G401 (cell line): ENCODE data around the gene INPP1. TPM values are rescaled to one million over a fixed set of nuclear protein-coding genes. Genes with fewer than 3 reads are reported as not detected.
"Not testable (repeated sequence)": the region's sequence is repeated elsewhere in the genome, so short reads cannot be mapped to it uniquely, and the experiment has no call there.

Experiments used
- DNase-seq: peaks from one replicate; pipeline ENCODE4 v3.0.0-alpha.2; 2015; ENCODE audit warnings: low spot score
- in situ Hi-C: cut with HindIII; loops from 2 replicates; pipeline ENCODE4 v1.10.0; 2016; ENCODE audit warnings: low sequenced_read_pairs, mixed read lengths
- total RNA-seq: library from RNA; depleted of rRNA; stranded (reverse); fragments of >200 nt; shearing (Covaris generic); gene quantifications from 2 replicates; pipeline ENCODE4 v1.2.3, GENCODE V29; 2014; rRNA removed

INPP1 gene, protein sequence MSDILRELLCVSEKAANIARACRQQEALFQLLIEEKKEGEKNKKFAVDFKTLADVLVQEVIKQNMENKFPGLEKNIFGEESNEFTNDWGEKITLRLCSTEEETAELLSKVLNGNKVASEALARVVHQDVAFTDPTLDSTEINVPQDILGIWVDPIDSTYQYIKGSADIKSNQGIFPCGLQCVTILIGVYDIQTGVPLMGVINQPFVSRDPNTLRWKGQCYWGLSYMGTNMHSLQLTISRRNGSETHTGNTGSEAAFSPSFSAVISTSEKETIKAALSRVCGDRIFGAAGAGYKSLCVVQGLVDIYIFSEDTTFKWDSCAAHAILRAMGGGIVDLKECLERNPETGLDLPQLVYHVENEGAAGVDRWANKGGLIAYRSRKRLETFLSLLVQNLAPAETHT
- total RNA-seq, result 7.8 and 14.3 TPM in 2 replicates

DNA sequence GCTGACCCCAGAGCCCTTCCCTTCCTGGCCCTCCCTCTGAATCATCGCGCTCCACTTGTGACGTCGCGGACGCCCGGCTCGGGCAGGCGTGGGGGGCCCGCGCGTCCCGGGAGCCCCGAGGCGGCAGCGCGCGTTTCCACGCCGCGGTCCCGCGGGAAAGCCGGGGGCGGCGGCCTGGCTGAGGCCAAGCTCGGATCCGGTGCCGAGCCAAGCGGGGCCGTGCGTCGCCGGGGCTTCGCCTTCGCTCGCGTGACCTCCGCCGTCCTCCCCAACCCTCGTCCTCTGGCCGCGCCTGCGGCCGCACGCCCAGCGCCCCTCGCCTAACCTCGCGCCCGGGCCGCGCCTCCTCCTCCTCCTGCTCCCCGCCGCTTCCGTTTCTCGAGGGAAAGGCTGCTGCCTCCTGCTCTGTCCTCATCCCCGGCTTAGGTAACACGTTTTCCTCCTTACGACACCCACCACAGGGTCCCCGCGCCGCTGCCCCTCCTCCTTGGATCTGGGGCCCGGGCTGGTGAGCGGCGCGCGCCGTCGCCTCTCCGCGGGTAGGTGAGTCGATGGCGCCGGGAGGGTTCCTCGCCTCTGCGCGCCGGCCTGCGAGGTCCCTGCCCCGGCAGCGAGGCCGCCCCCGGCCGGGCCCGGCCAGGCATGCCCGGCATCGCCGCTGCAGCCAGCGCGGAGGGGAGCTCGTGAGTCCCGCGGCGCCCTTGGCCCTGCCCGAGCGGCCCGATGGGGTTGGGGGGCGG lies at the start of gene INPP1:
Gene INPP1, plus strand, starts transcription at position 54 of the 740 bp plus-strand sequence. CDS start 16,514 bp downstream, outside the sequence.
- peak; percentile 52 for DNase-seq
- in situ Hi-C loops, result no loop called here

DNA sequence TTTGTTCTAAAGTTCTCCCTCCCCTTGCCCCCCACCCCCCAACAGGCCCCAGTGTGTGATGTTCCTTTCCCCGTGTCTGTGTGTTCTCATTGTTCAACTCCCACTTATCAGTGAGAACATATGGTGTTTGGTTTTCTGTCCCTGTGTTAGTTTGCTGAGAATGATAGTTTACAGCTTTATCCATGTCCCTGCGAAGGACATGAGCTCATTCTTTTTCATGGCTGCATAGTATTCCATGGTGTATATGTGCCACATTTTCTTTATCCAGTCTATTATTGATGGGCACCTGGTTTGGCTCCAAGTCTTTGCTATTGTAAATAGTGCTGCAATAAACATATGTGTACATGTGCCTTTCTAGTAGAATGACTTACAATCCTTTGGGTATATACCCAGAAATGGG lies 45.5 kb upstream of the INPP1 start:
- DNase-seq, in situ Hi-C loops: not testable (repeated sequence)

DNA sequence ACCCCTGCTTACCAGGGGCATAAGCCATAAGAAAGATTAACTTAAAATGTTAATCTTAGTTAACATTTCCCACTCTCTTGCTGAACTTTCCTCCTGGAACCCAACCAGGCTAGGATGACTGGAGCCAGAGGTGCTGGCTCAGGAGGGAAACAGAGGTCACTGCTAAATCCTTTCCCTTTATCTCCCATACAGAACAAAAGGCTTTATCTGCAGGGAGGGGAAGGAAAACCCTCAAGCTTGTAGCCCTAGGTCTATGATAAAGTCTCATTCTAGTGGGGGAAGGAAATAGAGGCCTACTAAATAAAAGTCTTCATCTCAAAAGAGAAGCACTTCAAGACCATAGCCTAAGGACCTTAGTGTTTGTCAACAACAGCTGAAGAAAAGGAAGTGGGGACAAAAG lies 42.4 kb upstream of the INPP1 start:
- no peak for DNase-seq
- in situ Hi-C loops, result no loop called here

DNA sequence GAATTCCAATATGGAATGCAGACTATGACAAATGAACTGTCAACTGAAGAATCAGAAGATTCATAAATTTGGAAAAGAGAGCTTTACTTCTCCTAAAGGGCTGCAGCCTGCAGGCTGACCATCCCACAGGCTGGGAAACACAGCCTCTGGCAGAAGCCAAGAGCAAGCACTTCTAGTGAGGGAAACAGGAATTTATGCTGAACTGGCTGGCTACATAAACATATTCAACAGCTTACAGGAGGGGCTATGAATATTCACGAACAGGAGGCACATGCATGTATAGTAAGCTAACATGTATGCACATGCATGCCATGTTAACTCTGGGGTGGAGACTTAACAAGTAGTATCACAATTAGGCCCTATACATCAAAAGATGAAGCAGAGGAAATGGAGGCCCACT lies 41.3 kb upstream of the INPP1 start:
- DNase-seq, result no peak
- in situ Hi-C loops, result no loop called here

DNA sequence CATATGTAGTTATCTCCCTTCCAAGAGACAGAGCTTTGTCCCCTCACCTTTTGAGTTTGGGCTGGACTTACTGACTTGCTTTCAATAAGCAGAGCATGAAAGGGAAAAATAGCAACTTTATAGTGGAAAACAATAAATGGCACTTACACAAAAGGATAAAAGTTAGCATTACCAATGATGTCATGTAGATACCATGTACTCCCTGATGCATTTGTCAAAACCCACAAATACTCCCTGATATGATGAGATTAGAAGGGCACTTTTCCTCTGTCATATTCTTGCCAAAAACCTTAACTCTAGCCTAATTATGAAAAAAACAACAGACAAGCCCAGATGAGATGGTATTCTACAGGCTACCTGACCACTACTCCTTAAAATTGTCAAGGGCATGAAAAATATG lies 39.7 kb upstream of the INPP1 start:
- in situ Hi-C loops, result no loop called here

DNA sequence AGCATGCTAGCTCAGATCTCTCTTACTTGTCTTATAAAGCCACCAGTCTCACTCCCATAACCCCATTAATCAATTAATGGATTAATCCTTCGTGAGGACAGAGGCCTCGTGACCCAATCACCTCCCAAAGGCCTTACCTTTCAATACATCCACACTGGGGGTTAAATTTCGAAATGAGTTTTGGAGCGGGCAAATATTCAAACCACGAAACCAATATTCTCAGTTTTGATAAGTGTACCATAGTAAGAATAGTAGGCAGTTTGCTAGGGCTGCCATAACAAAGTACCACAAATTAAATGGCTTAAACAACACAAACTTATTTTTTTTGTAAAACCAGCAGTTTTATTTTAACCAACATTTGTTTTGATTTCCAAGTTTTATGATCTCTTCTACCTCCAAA lies 39.0 kb upstream of the INPP1 start:
- in situ Hi-C loops, result no loop called here

More for the DNA sequence above, 39.7 kb upstream of the INPP1 start:
- DNase-seq, result no peak

DNA sequence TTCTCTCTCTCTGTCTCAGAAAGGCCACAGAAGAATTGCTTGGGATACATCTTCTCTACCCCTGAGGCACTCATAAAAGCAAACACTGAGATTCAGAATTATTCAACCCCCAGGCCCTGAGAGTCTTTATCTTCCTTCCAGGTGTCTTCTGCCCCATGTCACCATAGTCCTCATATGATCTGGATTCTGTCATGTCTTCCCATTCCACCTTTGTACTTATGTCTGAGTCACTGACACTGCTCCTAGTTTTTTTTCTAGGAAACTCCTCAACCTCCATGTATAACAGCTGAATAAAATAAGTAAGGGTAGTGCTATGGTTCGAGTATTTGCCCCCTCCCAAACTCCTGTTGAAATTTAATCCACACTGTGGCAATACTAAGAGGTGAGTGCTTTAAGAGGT lies 35.4 kb upstream of the INPP1 start:
- in situ Hi-C loops, result no loop called here

More for the DNA sequence above, 39.0 kb upstream of the INPP1 start:
- DNase-seq, result no peak

DNA sequence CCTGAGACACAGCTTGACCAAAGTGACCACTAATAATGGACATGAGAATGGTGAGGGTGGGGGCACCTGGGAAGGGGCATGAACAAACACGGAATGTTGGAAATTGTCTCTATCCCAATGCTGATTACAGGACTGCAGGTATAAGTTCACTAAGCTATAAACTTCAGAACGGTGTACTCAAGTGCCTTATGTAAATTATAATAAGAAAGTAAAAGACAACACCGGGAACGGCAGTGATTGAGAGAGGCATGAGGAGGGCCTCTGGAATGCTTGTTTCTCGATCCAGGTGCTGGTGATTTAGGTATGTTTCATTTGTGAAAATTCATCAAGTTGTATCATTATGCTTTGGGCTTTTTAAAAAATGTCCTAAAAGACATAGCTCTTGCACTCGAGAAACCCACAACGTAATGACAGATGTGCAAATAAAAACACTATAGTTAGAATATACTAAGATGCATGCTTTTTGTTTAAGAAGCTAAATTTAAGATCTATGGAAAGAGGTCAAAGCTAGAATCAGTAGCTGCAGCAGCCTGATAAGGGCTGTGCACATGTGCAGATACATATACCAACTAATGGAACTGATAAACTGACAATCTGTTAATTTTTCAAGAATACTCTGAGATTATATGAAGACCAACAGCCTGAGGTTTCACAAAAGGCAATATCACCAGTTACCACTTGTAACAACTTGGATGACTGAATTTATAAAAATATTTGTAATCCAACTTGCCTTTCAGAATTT lies 31.3 kb upstream of the INPP1 start:
- DNase-seq, result no peak
- in situ Hi-C loops, result no loop called here

More for the DNA sequence above, 35.4 kb upstream of the INPP1 start:
- no peak for DNase-seq

DNA sequence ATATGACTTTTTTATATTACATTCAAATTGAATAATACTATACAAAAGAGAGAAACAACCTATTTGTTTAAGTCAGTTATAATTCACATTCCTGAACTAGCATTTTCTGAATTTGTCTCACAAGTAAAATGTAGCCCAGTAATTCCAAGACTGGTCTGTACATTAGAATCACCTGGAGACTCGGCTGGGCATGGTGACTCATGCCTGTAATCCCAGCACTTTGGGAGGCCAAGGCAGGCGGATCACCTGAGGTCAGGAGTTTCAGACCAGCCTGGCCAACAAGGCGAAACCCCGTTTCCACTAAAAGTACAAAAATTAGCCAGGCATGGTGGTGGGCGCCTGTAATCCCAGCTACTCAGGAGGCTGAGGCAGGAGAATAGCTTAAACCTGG lies 30.8 kb upstream of the INPP1 start:
- in situ Hi-C loops, DNase-seq: not testable (repeated sequence)

DNA sequence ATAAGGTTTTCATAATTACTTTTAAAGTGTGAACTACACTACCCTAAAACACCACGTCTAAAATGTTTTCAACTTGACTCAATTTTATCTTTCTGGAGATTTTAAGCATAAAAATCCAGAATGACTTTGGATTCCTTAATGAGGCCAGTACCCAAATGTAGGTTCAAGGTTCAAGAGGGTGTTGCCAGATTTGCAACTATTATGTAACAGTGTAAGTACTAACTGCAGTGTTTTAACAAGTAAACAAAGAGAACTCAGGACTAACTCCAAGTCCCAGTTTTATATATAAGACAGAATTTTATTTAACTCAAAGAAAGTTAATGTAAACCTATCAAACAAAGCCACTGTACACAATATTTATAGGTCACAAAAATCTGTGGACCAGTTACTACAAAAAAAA lies 29.5 kb upstream of the INPP1 start:
- no peak for DNase-seq
- in situ Hi-C loops, result no loop called here

DNA sequence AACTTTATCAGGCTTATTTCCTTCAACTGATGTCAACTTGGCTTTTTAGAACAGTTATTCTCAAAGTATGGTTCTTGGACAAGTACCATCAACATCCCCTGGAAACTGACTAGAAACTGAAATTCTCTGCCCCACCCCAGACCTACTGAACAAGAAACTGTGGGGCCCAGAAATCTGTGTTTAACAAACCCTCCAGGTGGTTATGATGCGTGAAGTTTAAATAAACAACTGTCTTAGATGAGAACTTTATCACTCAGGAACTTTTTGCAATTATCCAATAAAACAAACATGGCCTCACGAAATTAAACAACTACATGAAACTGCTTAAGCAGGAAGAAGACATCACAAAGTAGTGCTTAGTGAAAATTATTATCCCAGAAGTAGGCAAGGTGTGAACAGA lies 28.1 kb upstream of the INPP1 start:
- no peak for DNase-seq
- in situ Hi-C loops, result no loop called here

DNA sequence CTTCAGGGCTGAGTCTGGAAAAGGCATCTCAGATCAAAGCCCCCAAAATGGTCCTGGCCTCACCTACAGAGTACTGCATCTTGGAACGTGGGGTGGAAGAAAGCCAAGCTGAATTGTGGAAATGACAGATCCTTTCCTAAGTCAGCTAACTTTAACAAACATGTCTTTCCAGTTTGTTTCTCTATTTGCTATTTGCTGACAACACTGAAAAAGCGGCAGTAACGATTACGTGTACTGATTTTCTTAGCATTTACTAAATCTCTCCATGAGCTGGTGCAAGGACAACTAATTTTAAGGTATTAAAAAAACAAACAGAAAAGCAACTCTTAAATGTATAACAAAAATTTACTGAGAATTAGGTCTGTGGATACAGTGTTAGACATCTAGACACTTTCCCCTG lies 24.9 kb upstream of the INPP1 start:
- in situ Hi-C loops, result no loop called here
- peak; percentile 16 for DNase-seq

DNA sequence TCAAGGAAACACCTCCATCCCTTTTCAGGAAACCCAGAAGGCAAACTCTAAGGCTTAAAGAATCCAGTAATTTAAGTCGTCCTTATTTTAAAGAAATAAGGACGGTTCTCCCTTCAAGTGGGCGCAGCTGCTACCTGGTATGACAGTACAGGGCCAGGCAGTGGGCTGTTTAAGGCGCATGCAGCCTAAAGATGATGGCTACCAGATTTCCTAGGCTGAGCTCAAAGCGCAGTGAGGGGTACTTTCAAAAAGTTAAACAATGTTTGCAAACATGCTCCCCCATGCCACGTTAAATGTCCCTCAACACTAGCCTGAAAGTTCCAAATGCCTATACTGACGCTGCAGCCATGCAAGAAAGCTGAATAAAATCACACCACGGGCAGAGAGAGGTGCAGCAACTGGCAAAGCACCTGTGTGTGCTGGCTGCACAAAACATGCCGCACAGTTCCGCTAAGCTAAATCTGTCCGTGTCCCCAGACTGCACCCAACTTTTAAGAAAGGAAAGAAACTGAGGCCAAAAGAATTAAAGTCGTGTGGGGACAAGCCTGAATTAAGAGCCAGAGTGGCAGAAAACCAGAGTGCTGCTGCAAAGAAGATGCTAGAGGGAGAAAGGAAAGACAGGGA lies 24.3 kb upstream of the INPP1 start:
- peak; percentile 59 for DNase-seq
- in situ Hi-C loops, result no loop called here

DNA sequence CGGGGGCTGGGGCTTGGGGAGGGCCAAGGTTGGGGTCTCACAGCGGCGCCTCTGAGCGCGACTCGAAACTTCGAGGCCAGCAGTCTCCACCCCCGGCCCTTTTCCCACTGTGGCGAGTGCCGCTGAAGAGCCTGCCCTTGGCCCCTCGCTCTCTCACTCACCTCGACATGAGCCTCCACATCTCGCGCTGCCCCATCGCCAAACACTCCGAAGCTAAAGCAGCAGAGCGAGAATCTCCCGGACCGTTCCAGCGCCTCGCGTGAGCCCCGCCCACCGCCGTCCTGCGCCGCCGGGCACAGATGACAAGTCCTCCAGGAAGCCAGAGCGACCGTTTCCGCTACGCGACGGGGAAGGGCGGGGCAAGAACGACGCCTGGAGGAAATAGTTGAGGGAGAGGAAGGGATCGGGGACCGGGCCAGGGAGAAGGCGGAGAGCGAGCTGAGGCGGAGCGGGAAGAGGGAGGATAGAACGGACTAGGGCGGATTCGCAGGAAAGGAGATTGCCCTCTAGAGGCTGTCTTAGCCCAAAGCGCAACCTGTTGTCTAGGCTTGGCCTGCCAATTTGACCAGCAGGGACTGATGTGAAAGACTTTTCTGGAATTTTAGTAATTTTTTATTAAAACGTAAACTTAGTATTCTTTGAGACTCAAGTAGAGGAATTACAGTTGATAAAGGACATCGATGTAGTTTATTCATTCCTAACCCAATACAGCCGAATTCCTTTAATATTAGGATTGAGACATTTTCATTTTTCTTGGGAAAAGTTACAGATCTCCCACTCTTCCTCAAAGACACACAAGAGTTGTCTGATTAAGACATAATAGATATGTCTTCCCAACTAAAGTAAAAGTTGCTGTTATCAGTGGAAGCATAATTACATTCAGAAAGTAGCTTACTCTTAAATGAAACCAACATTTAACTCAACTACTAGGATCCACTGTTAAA lies 23.6 kb upstream of the INPP1 start, which contains the start of gene HIBCH:
Gene HIBCH, minus strand, starts transcription at position 272 of the 944 bp plus-strand sequence. Its CDS starts 76 bp downstream, at position 196.
- in situ Hi-C loops, result no loop called here
- peak; percentile 99 for DNase-seq

DNA sequence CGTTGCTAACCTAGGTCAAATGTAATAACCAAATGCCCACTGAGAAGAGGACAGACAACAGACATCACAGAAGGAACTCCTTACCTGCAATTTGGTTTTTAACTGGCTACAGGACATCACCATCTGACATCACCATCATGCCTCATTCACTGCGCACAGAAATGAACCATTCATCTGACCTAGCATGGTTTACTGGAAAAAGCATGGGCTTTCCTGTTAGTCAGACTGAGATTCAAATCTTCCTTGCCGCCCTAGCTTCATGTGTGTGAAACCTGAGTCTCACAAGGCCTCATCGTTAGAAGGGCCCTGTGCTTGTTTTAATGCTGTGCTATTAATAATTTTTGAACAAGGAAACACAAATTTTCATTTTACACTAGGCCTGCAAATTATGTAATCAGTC lies 22.7 kb upstream of the INPP1 start:
- DNase-seq, result no peak
- in situ Hi-C loops, result no loop called here

DNA sequence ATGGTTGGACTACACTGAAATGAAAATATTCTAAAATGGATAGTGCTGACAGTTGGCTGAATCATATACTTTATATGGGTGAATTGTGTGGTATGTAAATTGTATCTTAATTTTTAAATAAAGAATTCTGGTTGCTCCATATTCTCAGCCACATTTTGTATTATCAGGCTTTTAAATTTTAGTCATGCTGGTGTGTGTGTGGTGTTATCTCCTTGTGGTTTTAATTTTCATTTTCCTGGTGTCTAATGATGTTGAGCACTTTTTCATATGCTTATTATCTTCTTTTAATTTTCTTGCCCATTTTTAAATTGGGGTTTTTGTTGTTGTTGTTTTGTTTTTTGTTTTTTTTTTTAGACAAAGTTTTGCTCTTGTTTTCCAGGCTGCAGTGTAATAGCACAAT lies 20.0 kb upstream of the INPP1 start:
- in situ Hi-C loops, result no loop called here
- no peak for DNase-seq

DNA sequence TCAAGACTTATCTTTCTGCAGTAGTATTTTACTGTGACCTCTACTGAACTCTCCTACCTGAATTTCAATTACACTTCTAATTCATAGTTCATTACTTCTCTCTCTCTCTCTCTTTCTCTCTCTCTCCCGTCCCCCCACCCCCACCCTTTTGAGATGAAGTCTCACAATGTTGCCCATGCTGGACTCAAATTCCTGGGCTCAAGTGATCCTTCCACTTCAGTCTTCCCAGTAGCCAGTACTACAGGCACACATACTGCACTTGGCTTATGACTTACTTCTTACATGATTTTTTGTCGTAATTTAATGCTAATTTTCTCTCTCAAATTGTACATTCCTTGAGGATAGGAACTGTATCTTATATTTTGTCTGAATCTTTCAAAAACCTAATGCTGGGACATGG lies 17.8 kb upstream of the INPP1 start:
- DNase-seq, result no peak
- in situ Hi-C loops, result no loop called here

DNA sequence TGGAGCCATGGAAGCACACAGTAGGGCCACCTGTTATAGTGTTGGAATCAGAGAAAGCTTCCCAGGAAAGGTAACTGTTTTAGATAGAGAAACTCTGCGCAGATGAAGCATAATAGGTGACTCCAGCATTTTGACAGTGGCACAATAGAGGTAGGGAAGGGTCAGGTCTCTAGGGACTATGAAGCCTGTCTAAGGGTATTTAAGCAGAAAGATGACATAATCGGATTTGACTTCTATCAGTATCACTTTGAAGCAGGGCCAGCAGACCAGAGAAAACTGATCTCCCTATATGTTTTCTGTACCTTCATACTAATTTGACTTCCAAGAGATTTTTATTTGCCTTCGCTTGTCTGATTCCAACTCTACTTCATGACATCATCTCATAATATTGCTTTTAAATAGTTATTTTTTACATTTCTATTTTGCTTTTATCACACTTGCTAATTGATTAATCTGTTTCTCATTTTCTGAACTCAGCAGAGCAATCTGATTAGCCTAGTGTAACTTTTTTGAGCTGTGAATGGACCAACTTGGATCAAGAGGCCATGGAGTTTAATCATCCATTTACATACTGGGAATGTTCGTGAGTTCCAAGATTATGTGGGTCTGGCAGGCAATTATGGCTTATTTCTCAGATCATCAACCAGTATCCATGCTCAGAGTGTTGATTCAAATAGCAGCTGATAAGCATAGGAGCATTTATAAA lies 15.4 kb upstream of the INPP1 start:
- in situ Hi-C loops, result no loop called here
- no peak for DNase-seq
